ENCODE results near the gene RXRB.

DNA sequence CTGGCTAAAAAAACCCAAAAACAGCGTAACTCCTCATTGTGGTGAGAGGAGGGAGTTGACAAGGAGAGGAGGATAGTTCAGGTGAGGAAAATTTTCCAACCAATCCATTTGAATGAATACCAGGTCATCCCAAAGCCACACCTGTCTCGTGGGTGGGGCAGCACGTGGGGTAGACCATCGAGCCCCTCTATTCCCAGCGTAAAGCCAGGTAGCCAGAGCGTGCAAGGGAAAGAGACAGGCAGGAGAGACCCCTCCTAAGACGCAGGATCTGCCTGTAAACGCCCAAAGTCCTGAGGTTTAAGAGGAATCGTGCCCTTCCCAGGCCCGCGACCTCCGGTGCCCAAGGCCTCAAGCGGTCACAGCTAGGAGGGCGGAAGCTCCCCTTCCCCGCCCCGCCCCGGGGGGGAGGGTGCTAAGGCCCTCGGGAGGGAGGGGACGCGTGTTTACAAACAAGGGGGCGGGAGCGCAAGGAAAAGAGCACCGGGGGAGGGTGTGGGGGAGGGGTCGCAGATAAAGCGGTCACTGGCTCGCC is 712 bp downstream of the RXRB start:
- TF ChIP-seq POLR2A (IDR thresholded peaks at IDR 0.05) = no peak
- TF ChIP-seq, protein P1, sequence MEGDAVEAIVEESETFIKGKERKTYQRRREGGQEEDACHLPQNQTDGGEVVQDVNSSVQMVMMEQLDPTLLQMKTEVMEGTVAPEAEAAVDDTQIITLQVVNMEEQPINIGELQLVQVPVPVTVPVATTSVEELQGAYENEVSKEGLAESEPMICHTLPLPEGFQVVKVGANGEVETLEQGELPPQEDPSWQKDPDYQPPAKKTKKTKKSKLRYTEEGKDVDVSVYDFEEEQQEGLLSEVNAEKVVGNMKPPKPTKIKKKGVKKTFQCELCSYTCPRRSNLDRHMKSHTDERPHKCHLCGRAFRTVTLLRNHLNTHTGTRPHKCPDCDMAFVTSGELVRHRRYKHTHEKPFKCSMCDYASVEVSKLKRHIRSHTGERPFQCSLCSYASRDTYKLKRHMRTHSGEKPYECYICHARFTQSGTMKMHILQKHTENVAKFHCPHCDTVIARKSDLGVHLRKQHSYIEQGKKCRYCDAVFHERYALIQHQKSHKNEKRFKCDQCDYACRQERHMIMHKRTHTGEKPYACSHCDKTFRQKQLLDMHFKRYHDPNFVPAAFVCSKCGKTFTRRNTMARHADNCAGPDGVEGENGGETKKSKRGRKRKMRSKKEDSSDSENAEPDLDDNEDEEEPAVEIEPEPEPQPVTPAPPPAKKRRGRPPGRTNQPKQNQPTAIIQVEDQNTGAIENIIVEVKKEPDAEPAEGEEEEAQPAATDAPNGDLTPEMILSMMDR (IDR thresholded peaks at IDR 0.05) = no peak
